BLaER1 (cell line): Measurements from ENCODE around the gene LRMDA.
"Not testable (repeated sequence)": the region's sequence is repeated elsewhere in the genome, so short reads cannot be mapped to it uniquely, and the experiment has no call there.

Experiments used
- H3K27ac ChIP-seq: shearing (Covaris generic); formaldehyde crosslinking; 2 replicates; pipeline ENCODE4 v1.8.1; 2022
- H3K27me3 ChIP-seq: shearing (Covaris generic); formaldehyde crosslinking; 2 replicates; pipeline ENCODE4 v1.8.1; 2022
- H3K36me3 ChIP-seq: shearing (Covaris generic); formaldehyde crosslinking; 2 replicates; pipeline ENCODE4 v1.8.1; 2022
- H3K4me1 ChIP-seq: shearing (Covaris generic); formaldehyde crosslinking; 2 replicates; pipeline ENCODE4 v1.8.1; 2022
- H3K4me2 ChIP-seq: shearing (Covaris generic); formaldehyde crosslinking; 2 replicates; pipeline ENCODE4 v1.8.1; 2022
- H3K4me3 ChIP-seq: shearing (Covaris generic); formaldehyde crosslinking; 2 replicates; pipeline ENCODE4 v1.8.1; 2022
- H3K9ac ChIP-seq: shearing (Covaris generic); formaldehyde crosslinking; 2 replicates; pipeline ENCODE4 v1.8.1; 2022
- H3K9me3 ChIP-seq: shearing (Covaris generic); formaldehyde crosslinking; 2 replicates; pipeline ENCODE4 v1.8.1; 2022
- H4K20me1 ChIP-seq: shearing (Covaris generic); formaldehyde crosslinking; 2 replicates; pipeline ENCODE4 v1.8.1; 2022
- Cebpa-rat ChIP-seq: shearing (Covaris generic); IDR thresholded peaks from 2 replicates; pipeline ENCODE4 v1.8.1; 2022

LRMDA gene

DNA sequence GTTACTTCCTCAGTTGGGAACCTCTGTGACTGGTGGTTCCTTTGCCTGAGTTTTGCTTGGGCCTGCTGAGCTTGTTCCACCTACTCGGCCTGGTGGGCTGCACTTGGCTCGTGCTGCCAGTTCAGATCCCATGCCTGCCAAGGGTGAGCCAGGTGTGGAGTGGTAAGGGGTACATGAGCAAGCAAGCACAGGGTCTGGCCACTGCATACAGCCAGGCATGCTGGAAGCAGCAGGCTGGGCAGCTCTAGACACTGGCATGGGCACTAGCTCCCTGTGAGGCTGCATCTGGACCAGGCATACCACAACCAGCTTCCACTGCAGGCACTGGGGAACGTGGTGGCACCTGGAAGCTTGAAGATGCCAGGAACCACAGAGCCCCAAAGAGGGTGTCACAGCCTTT lies 624.0 kb downstream of the LRMDA start:
- H3K4me3 ChIP-seq, result 0 out of 2 replicates have a peak overlapping the region, but pooled peaks have one; percentile 15
- no peaks in the 10 kb centered on the region for H3K27me3 ChIP-seq
- no peaks in the 10 kb centered on the region for H3K36me3 ChIP-seq
- peaks cover 26% of the 10 kb centered on the region for H3K9me3 ChIP-seq
- H3K27ac ChIP-seq, result no peak overlapping the region
- H3K4me1 ChIP-seq, result peaks cover 13% of the 10 kb centered on the region
- no peak overlapping the region for H3K4me2 ChIP-seq
- H3K9ac ChIP-seq, result no peak overlapping the region
- TF ChIP-seq Cebpa-rat, result no peak
- no peaks in the 10 kb centered on the region for H4K20me1 ChIP-seq

DNA sequence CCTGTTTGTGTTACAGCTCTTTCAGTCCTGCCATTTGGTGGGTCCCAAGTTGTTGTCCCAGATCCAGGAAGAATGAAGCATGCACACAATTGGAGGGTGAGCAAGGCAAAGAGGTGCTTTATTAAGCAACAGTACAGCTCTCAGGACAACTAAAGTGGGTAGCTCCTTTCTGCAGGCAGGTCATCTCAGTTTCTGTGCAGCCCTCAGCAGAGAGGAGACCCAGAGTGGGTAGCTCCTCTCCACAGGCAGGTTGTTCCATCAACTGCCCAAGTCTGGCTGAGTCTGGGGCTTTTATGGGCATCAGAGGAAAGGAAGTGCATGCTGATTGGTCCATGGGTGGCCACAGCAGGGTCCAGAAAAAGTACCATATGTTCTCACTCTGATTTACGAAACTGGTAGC lies 624.5 kb downstream of the LRMDA start:
- TF ChIP-seq Cebpa-rat, result no peak
- Histone ChIP-seq H3K9ac (no peak overlapping the region), H3K4me1 (peaks cover 8% of the 10 kb centered on the region), H3K4me3 (0 out of 2 replicates have a peak overlapping the region, but pooled peaks have one; percentile 15), H3K27me3 (no peaks in the 10 kb centered on the region), H4K20me1 (no peaks in the 10 kb centered on the region), H3K27ac (no peak overlapping the region), H3K4me2 (no peak overlapping the region), H3K36me3 (no peaks in the 10 kb centered on the region), H3K9me3 (peaks cover 26% of the 10 kb centered on the region)

- H3K4me1 ChIP-seq, H3K27ac ChIP-seq, H3K27me3 ChIP-seq, H3K36me3 ChIP-seq, H4K20me1 ChIP-seq, H3K9ac ChIP-seq, H3K4me3 ChIP-seq, H3K4me2 ChIP-seq: not testable (repeated sequence)
- peaks cover 15% of the 10 kb centered on the region for H3K9me3 ChIP-seq
Observed at GRCh38 chr10:76060993-76061392, 629.6 kb downstream of the LRMDA start.

DNA sequence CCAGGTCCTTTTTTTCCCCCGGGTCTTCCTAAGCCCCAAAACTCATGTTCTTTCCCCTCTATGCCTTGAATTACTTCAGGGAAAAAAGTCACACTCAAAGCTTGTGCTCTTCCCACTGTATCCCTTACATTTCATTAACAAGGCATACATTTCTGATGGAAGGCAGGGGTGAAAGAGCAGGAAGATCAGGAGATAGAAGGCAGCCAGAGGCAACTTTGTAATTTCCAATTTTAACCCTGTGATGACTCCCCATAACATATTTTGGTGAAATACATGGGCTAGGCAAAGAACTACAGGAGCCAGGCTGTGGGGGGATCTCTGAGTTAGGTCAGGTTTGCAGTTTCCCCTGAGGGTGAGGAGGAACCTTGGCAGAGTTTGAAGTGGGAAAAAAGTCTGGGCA lies 635.0 kb downstream of the LRMDA start:
- no peaks in the 10 kb centered on the region for H3K36me3 ChIP-seq
- no peak overlapping the region for H3K4me2 ChIP-seq
- H3K4me3 ChIP-seq, result no peak overlapping the region
- no peaks in the 10 kb centered on the region for H3K4me1 ChIP-seq
- H3K9ac ChIP-seq, result no peak overlapping the region
- no peak overlapping the region for H3K27ac ChIP-seq
- H4K20me1 ChIP-seq, result no peaks in the 10 kb centered on the region
- no peaks in the 10 kb centered on the region for H3K27me3 ChIP-seq
- no peak for TF ChIP-seq Cebpa-rat
- no peaks in the 10 kb centered on the region for H3K9me3 ChIP-seq

- Histone ChIP-seq H3K27ac (no peak overlapping the region), H3K9ac (no peak overlapping the region), H3K9me3 (no peaks in the 10 kb centered on the region), H3K36me3 (no peaks in the 10 kb centered on the region), H3K4me1 (no peaks in the 10 kb centered on the region), H3K27me3 (no peaks in the 10 kb centered on the region), H3K4me3 (no peak overlapping the region), H3K4me2 (no peak overlapping the region), H4K20me1 (no peaks in the 10 kb centered on the region)
- no peak for TF ChIP-seq Cebpa-rat
Observed at GRCh38 chr10:76067447-76067846, 636.0 kb downstream of the LRMDA start.

- Histone ChIP-seq H3K9ac (no peak overlapping the region), H4K20me1 (no peaks in the 10 kb centered on the region), H3K4me3 (no peak overlapping the region), H3K9me3 (no peaks in the 10 kb centered on the region), H3K27ac (no peak overlapping the region), H3K27me3 (no peaks in the 10 kb centered on the region), H3K4me2 (no peak overlapping the region), H3K4me1 (no peaks in the 10 kb centered on the region), H3K36me3 (no peaks in the 10 kb centered on the region)
- no peak for TF ChIP-seq Cebpa-rat
Observed at GRCh38 chr10:76068856-76069255, 637.4 kb downstream of the LRMDA start.

GRCh38 chr10:76070916-76071315 lies 639.5 kb downstream of the LRMDA start:
- Histone ChIP-seq H3K9me3 (peaks cover 4% of the 10 kb centered on the region; the same call in 1 of the 2 replicates), H3K36me3 (no peaks in the 10 kb centered on the region), H4K20me1 (no peaks in the 10 kb centered on the region), H3K4me1 (no peaks in the 10 kb centered on the region), H3K27me3 (no peaks in the 10 kb centered on the region), H3K9ac (no peak overlapping the region), H3K4me3 (no peak overlapping the region), H3K4me2 (no peak overlapping the region), H3K27ac (no peak overlapping the region)
- TF ChIP-seq Cebpa-rat, result no peak

DNA sequence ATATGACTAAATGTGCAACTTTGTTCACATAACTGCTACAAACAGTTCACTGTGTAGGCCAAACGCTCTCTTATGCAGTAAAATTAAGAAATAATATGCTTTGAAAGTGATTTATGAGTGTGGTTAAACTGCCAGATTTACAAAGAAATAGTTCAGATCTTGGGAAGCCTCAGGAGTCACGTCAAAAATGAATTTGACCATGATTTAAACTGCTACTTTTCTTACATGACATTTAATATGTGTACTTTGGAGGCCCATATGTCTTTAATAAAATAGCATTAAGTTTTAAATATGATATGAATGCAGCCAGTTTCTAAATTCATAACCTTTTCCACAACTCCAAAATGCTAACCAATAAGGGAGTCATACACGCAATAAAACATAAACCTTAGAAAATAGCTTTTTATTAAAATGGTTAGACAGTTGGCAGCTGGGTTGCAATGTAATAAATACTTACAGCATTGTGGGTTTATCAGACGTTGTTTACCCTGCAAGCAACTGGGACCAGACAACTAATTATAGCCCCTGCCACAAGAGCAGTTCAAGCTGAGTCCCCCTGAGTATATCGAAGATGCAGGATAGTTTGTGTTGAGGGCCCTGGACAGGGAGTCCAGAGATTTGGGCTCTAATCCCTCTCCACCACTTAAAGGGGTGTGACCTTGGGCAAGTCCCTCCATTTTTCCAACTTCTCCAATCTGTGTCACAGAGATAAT lies 640.4 kb downstream of the LRMDA start:
- no peak overlapping the region for H3K9ac ChIP-seq
- no peaks in the 10 kb centered on the region for H3K36me3 ChIP-seq
- no peaks in the 10 kb centered on the region for H3K27me3 ChIP-seq
- no peaks in the 10 kb centered on the region for H3K4me1 ChIP-seq
- H3K27ac ChIP-seq, result no peak overlapping the region
- TF ChIP-seq Cebpa-rat, result no peak
- H3K4me3 ChIP-seq, result no peak overlapping the region
- H3K4me2 ChIP-seq, result no peak overlapping the region
- H3K9me3 ChIP-seq, result peaks cover 4% of the 10 kb centered on the region; the same call in 1 of the 2 replicates
- H4K20me1 ChIP-seq, result no peaks in the 10 kb centered on the region

DNA sequence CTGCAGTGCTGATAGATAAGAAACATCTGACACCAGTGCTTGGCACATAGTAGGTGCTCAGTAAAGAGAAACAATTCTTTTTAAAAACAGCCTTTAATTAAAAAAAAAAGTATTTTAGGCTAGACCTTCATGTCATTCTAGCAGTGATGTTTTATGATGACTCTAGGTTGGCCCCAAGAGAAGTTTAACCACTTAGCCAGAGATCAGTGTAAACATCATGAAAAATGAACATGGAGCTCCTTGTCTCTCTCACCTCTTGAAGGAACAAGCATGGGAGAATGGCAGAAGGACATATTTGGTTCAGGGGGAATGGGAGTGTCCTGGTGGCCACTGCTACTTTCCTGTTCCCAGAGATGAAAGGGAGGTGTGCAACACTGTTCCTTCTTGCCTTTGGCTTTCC lies 641.0 kb downstream of the LRMDA start:
- no peak for TF ChIP-seq Cebpa-rat
- Histone ChIP-seq H3K4me2 (no peak overlapping the region), H4K20me1 (no peaks in the 10 kb centered on the region), H3K36me3 (no peaks in the 10 kb centered on the region), H3K4me1 (no peaks in the 10 kb centered on the region), H3K27me3 (no peaks in the 10 kb centered on the region), H3K9me3 (peaks cover 4% of the 10 kb centered on the region; the same call in 1 of the 2 replicates), H3K9ac (no peak overlapping the region), H3K4me3 (no peak overlapping the region), H3K27ac (no peak overlapping the region)

- Histone ChIP-seq H3K9me3 (peaks cover 4% of the 10 kb centered on the region; the same call in 1 of the 2 replicates), H3K4me3 (no peak overlapping the region), H3K4me2 (no peak overlapping the region), H3K9ac (no peak overlapping the region), H3K27ac (no peak overlapping the region), H3K27me3 (no peaks in the 10 kb centered on the region), H3K36me3 (no peaks in the 10 kb centered on the region), H4K20me1 (no peaks in the 10 kb centered on the region), H3K4me1 (no peaks in the 10 kb centered on the region)
- TF ChIP-seq Cebpa-rat, result no peak
Observed at GRCh38 chr10:76073524-76073923, 642.1 kb downstream of the LRMDA start.

DNA sequence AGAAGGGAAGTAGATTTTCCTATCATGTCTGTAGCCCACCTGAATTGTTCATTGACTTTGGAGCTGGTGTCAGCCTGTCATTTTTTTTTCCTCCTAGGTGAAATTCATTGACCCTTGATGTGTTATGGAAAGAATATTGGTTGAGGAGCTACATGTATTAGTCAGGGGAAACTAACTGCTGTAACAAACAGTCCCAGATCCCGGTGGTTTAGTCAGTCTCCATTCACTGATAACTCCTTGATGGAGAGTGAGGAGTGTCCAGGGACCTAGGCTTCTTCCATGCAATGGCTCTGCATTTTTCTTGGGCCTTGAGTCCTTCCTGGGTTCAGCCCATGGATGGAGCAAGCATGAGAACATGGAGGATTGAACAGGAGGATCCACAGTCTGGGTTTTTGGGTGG lies 643.2 kb downstream of the LRMDA start:
- Histone ChIP-seq H3K4me3 (no peak overlapping the region), H3K9ac (no peak overlapping the region), H3K9me3 (peaks cover 4% of the 10 kb centered on the region; the same call in 1 of the 2 replicates), H3K4me1 (no peaks in the 10 kb centered on the region), H3K4me2 (no peak overlapping the region), H3K36me3 (no peaks in the 10 kb centered on the region), H3K27ac (no peak overlapping the region), H4K20me1 (no peaks in the 10 kb centered on the region), H3K27me3 (no peaks in the 10 kb centered on the region)
- TF ChIP-seq Cebpa-rat, result no peak
